Measurements from ENCODE around the gene FAM110A. TPM values are rescaled to one million over a fixed set of nuclear protein-coding genes. Genes with fewer than 3 reads are reported as not detected.
A peak's percentile ranks its signal among the peaks of the same experiment; 100 is the strongest.

FAM110A gene
- total RNA-seq, 3 donors from 2014 or later, result 6.8 to 8.9 (median 7.9) TPM

DNA sequence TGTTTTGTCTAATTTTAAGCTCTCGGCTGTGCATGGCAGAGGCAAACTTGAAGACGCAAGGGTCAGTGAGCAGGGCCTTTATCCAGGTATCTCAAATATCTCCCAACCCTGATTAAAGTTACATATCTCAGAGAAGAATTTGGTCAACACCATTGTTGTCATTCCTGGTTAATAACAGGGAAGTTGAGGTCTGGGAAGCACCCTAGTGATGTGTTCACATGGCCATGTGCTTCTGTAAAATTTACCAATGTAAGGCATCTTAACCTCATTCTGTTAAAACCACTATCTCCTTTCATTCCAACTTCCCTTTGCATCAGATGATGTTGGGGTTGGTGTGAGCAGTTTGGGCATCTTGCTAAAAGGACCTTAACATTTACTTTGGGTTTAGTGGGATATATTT lies 4.0 kb upstream of the FAM110A start:
- H3K4me1 Mint-ChIP-seq (ENCODE audit: low read depth), result peaks cover 10% of the 10 kb centered on the region
- no peak for ATAC-seq
- no peaks in the 10 kb centered on the region for H3K27me3 Mint-ChIP-seq (ENCODE audit: low read depth)
- H3K9me3 Mint-ChIP-seq, result no peaks in the 10 kb centered on the region
- DNase-seq, result no peak
- no peak overlapping the region for H3K4me3 Mint-ChIP-seq
- no peaks in the 10 kb centered on the region for H3K36me3 Mint-ChIP-seq (ENCODE audit: insufficient read depth)

DNA sequence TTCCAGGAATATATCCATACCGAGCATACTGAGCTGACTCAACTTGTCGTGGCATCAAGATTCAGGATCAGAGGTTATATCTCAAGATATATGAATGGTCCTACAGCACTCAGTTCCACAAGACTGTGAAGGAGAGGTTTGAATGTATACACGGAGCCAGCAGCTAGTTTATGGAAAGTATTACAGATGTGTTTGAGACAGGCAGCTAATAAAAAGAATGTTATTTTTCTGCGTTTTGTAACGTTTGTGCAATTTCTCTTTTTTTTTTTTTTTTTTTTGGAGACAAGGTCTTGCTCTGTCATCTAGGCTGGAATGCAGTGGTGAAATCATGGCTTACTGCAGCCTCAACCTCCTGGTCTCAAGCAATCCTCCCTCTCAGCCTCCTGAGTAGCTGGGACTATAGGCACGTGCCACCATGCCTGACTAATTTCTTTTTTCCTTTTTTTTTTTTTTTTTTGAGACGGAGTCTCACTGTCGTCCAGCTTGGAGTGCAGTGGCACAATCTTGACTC lies 3.4 kb upstream of the FAM110A start:
- H3K4me1 Mint-ChIP-seq (ENCODE audit: low read depth), result peaks cover 14% of the 10 kb centered on the region
- no peaks in the 10 kb centered on the region for H3K27me3 Mint-ChIP-seq (ENCODE audit: low read depth)
- H3K36me3 Mint-ChIP-seq (ENCODE audit: insufficient read depth), result no peaks in the 10 kb centered on the region
- DNase-seq, result no peak
- ATAC-seq, result no peak
- H3K9me3 Mint-ChIP-seq, result no peaks in the 10 kb centered on the region
- no peak overlapping the region for H3K4me3 Mint-ChIP-seq

DNA sequence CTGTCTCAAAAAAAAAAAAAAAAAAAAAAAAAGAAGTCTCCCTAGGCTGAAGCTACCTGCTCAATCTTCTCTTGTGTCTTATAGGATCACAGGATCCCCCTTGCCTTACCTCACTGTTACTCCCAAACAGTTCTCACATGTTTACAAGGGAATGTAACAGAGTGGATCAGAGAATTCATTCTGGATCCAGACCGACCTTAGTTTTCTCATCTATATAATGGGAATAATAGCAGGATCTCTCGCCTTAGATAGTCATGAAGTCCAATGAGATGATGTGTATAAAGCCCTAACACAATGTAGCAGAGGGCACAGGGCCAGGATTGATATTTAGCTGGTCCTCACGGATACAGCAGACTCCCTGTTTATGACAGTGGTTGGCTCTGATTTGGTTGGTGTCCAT lies 2.3 kb upstream of the FAM110A start:
- Mint-ChIP-seq H3K9me3 (no peaks in the 10 kb centered on the region), H3K4me1 (ENCODE audit: low read depth) (peaks cover 25% of the 10 kb centered on the region), H3K4me3 (no peak overlapping the region), H3K36me3 (ENCODE audit: insufficient read depth) (no peaks in the 10 kb centered on the region), H3K27me3 (ENCODE audit: low read depth) (no peaks in the 10 kb centered on the region)
- ATAC-seq (no peak), DNase-seq (no peak)

DNA sequence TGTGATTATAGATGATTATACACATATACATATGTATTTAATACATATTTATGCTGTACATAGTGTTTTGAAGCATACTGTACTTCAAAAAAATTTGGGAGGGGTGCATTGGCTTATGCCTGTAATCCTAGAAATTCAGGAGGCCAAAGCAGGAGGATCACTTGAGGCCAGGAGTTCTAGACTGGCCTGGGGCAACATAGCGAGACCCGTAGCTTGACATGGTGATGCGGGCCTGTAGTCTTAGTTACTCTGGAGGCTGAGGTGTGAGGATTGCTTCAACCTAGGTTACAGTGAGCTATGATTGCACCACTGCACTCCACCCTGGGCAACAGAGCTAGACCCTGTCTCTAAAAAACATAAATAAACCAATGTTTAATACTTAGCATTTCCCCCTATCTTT lies 1.6 kb upstream of the FAM110A start:
- Mint-ChIP-seq H3K27me3 (ENCODE audit: low read depth) (no peaks in the 10 kb centered on the region), H3K4me3 (no peak overlapping the region), H3K9me3 (no peaks in the 10 kb centered on the region), H3K36me3 (ENCODE audit: insufficient read depth) (no peaks in the 10 kb centered on the region), H3K4me1 (ENCODE audit: low read depth) (peaks cover 31% of the 10 kb centered on the region)
- ATAC-seq (no peak), DNase-seq (no peak)

DNA sequence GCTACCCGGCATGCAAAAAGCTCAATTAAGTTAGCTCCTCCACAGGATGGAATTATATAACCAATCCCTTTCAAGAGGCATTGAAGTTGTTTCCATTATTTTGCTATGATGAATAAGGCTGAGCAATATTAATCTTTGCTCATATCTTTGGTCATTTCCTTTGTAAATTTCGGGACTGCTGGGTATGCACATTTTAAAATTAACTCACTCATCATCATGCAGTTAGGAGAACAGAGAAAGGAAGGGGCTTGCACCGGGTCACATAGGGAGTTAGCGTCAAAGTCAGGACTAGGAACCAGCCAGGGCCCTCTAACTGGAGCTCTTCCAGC lies 430 bp upstream of the FAM110A start:
- ATAC-seq, result peak; percentile 5 to 15
- Mint-ChIP-seq H3K36me3 (ENCODE audit: insufficient read depth) (no peaks in the 10 kb centered on the region), H3K4me1 (ENCODE audit: low read depth) (peaks cover 40% of the 10 kb centered on the region), H3K4me3 (peak overlapping the region; percentile 87), H3K27me3 (ENCODE audit: low read depth) (no peaks in the 10 kb centered on the region), H3K9me3 (no peaks in the 10 kb centered on the region)
- no peak for DNase-seq

DNA sequence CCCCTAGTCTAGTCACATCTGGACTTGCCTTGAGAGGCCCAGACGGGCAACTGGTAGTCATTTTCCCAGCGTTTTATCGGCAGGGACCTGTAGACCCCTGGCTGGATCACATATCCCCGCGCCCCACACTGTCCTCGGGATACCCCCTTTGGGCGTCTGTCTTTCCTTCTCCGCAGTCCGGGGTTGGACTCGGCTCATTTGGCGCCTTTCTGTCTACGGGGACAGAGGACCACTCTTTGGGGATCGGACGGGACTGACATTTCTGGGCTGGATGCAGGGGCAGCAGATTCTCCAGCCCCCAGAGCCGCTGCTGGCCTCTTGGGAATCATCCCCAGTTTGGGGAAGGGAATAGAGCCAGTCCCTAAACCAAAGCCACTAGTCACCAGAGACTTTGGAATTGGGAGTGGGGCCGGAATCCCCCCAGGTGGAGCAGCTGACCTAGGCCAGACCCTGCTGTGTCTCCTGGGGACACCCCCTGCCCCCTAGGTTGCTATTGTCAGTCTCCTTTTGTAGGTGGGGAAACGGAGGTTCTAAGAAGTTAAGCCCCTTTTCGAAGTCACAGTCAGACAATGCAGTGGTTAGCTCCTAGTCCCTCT lies 734 bp downstream of the FAM110A start:
- Mint-ChIP-seq H3K27me3 (ENCODE audit: low read depth) (no peaks in the 10 kb centered on the region), H3K4me3 (peak overlapping the region; percentile 87), H3K9me3 (no peaks in the 10 kb centered on the region), H3K36me3 (ENCODE audit: insufficient read depth) (peaks cover 3% of the 10 kb centered on the region), H3K4me1 (ENCODE audit: low read depth) (peaks cover 48% of the 10 kb centered on the region)
- ATAC-seq, result peak; percentile 4 to 16
- no peak for DNase-seq

DNA sequence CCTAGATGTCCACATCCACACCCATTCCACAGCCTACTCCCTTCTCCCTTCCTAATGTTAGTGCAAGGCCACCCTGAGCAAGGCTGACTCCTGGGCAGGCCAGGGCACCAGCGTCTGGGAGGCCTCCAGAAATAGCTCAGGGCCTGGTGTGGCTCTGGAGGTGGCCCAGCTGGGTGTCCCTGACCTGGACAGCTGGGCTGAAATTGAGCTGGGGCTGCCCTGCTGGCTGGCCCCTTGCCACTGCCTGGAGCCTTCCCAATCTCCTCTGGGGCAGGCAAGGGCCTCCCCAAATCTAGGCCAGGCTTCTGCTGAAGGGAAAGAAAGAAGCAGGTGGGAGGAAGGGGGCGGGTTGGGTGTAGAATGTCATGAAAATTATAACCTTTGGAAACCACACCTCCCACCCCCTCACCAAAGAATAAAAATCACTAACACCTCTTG lies 2.1 kb downstream of the FAM110A start:
- Mint-ChIP-seq H3K9me3 (no peaks in the 10 kb centered on the region), H3K27me3 (ENCODE audit: low read depth) (no peaks in the 10 kb centered on the region), H3K4me3 (peak overlapping the region; percentile 73), H3K36me3 (ENCODE audit: insufficient read depth) (peaks cover 3% of the 10 kb centered on the region), H3K4me1 (ENCODE audit: low read depth) (peaks cover 51% of the 10 kb centered on the region)
- peak; percentile 44 for DNase-seq
- no peak for ATAC-seq

DNA sequence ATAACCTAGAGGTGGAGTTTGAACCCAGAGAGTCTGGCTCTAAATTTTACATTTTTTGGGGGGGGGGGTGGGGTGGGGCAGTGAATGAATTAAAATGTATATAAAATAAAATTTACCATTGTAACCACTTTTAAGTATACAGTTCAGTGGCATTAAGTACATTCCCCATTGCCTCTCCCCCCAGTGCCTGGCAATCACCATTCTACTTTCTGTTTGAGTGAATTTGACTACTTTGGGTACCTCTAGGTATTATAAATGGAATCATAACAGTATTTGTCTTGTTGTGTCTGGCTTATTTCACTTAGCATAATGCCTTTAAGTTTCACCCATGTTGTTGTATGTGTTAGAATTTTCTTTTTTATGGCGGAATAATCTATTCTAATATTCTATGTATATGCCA lies 2.7 kb downstream of the FAM110A start:
- Mint-ChIP-seq H3K9me3 (no peaks in the 10 kb centered on the region), H3K4me3 (no peak overlapping the region), H3K36me3 (ENCODE audit: insufficient read depth) (peaks cover 3% of the 10 kb centered on the region), H3K4me1 (ENCODE audit: low read depth) (peaks cover 53% of the 10 kb centered on the region), H3K27me3 (ENCODE audit: low read depth) (no peaks in the 10 kb centered on the region)
- no peak for DNase-seq
- ATAC-seq, result no peak

DNA sequence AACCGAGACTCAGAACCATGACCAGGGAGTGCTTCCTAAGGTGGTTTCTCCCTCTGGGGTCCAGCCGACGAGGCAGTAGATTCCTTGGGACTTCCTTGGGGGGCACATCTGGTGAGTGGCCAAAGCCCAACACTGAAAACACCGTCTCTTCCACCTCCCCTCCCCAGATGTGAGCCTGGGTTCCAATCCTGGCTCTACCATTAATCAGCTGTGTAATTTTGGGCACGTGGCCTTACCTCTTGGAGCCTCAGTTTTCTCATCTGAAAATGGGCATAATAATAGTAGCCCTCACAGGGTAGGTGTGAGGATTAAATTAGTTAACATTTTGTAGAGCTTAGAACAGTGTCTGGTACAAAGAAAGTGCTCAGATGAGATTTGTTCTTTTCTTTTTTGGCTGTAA lies 5.5 kb downstream of the FAM110A start:
- Mint-ChIP-seq H3K36me3 (ENCODE audit: insufficient read depth) (peaks cover 3% of the 10 kb centered on the region), H3K9me3 (no peaks in the 10 kb centered on the region), H3K4me3 (no peak overlapping the region), H3K27me3 (ENCODE audit: low read depth) (no peaks in the 10 kb centered on the region), H3K4me1 (ENCODE audit: low read depth) (peaks cover 62% of the 10 kb centered on the region)
- DNase-seq (no peak), ATAC-seq (no peak)

DNA sequence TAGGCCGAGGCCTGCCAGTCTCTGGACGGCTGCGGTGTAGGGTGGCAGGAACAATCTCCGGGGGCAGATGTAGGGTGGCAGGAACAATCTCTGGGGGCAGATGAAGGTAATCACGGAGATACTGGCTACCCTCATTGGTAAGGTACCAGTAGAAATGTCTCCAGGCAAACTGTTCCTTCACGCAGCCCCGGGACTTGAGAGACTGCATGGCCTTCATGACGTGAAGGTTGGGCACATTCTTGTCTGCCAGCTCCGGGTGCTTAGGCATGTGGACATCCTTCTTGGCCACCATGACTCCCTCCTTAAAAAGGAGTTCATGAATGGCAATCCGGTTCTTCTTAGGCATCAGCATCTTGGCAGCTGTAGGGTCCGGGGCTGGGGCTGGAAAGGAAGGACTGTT lies 6.1 kb downstream of the FAM110A start:
- H3K4me1 Mint-ChIP-seq (ENCODE audit: low read depth), result peaks cover 62% of the 10 kb centered on the region
- no peaks in the 10 kb centered on the region for H3K27me3 Mint-ChIP-seq (ENCODE audit: low read depth)
- H3K9me3 Mint-ChIP-seq, result no peaks in the 10 kb centered on the region
- ATAC-seq (no peak), DNase-seq (no peak)
- peaks cover 3% of the 10 kb centered on the region for H3K36me3 Mint-ChIP-seq (ENCODE audit: insufficient read depth)
- no peak overlapping the region for H3K4me3 Mint-ChIP-seq

DNA sequence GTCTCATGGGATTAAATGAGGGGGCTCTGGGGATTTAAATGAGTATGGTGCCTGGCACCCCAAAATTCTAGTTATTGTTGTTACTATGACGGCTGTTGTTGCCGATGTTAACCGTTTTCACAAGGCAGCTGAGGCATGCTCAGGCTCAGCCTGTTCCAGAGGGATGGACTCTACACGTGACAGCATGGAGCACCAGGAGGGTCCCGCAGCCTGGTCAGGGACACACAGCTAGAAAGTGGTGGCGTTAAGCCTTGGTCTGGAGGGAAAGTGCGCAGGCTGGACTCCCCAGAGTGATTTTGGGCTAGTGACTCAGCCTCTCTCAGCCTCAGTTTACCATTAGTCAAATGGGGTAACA lies 7.0 kb downstream of the FAM110A start:
- Mint-ChIP-seq H3K4me1 (ENCODE audit: low read depth) (peaks cover 55% of the 10 kb centered on the region), H3K4me3 (peak overlapping the region; percentile 54), H3K27me3 (ENCODE audit: low read depth) (no peaks in the 10 kb centered on the region), H3K36me3 (ENCODE audit: insufficient read depth) (peaks cover 3% of the 10 kb centered on the region), H3K9me3 (no peaks in the 10 kb centered on the region)
- no peak for DNase-seq
- no peak for ATAC-seq

DNA sequence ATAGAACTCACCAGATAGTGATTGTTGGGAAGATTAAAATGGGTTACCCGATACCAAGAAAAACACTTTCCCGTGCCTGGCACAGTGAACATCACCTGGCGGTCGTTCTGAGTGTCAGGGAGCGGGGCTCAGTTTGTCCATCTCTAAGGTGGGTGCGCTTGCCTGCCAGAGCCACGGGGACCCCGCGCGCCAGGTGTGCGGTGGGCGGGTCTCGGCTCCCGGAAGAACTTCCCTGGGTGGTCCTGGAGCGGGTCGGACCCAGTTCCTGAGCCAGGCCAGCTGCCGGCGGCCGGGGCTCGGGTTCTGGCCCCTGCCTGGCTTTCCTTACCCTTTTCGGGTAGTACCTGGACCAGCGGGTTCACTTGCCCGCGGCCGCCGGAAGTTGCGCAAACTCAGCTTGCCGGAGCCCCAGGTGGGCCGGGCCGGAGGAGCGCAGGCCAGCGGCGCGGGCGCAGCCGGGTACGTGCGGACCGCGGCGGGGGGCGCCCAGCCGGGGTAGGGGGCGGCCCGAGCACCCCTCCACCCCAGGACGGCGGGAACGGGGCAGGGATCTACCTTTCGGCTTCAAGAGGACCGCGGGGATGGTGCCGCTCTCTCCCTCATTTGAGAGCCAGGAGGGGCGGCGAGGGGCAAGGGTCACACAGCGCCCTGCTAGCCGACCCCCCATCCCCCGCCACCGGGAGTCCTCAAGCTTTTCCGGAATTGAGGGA lies 7.5 kb downstream of the FAM110A start:
- H3K4me3 Mint-ChIP-seq, result peak overlapping the region; percentile 60
- ATAC-seq, result no peak
- H3K4me1 Mint-ChIP-seq (ENCODE audit: low read depth), result peaks cover 55% of the 10 kb centered on the region
- DNase-seq, result no peak
- H3K27me3 Mint-ChIP-seq (ENCODE audit: low read depth), result no peaks in the 10 kb centered on the region
- no peaks in the 10 kb centered on the region for H3K9me3 Mint-ChIP-seq
- H3K36me3 Mint-ChIP-seq (ENCODE audit: insufficient read depth), result peaks cover 3% of the 10 kb centered on the region

DNA sequence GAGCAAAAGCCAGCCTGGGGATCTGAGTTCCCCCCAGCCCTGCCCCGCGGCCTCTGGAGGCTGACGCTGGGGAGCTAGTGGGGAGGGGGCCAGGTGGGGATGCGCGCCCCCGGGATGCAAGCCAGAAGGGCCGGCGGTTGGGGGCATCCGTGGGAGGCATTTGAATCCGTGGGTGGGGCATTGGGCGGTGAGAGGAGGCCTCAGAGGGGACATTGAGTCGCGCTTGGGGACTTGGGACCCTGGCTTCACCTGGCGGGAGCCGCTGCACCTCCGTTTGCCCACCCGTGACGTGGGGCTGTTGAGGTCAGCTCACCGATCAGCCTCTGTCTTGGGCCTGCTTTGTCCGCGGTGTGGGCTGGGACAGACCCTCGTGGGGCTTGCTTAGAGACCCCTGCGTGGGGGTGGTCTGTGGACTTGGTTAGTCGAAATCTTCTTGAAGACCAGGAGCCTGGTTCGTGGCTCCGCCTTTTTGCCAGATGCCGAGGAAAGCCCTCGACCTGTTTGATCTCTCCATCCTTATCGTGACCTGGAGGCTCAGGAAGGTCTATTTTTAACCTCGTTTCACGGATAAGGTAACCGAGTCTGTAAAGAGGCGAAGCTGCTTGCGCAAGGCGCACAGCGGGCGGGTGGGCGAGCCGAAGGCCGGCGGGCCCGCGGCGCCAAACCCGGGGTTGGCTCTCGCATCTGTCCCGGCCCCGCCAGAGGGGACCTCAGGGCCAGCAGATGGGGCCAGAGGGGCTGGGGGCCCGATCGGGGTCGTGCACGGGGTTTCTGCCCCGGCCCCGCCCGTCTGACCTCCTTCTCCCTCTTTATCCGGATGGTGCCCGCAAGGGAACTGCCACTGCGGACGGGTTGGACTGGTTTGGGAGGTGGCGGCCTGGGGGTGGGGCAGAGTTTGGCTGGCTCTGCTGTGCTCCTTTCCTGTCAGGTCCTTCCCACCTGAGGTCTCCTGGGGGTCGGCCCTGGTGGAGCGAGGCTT lies 8.3 kb downstream of the FAM110A start:
- ATAC-seq (no peak), DNase-seq (no peak)
- H3K36me3 Mint-ChIP-seq (ENCODE audit: insufficient read depth), result peaks cover 3% of the 10 kb centered on the region
- no peaks in the 10 kb centered on the region for H3K9me3 Mint-ChIP-seq
- peaks cover 57% of the 10 kb centered on the region for H3K4me1 Mint-ChIP-seq (ENCODE audit: low read depth)
- peak overlapping the region; percentile 60 for H3K4me3 Mint-ChIP-seq
- H3K27me3 Mint-ChIP-seq (ENCODE audit: low read depth), result no peaks in the 10 kb centered on the region

DNA sequence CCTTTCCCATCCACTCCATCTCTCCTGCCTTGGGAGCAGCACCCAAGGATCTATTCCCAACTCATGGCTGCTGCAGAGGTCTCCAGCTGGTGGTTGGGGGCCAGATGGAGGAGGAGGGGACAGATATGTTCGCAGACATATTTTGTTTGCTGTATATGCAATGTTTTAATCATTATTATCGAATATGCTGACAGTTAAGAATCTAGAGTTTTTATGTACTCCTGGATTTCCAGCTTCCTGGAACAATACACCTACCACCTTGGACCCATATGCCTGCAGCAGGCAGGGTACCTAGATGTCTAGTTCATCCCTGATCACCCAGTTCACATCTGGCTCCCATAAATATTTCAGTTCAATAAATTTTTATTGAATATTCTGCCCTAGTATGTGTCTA lies 9.0 kb downstream of the FAM110A start:
- Mint-ChIP-seq H3K4me1 (ENCODE audit: low read depth) (peaks cover 57% of the 10 kb centered on the region), H3K4me3 (no peak overlapping the region), H3K27me3 (ENCODE audit: low read depth) (no peaks in the 10 kb centered on the region), H3K9me3 (no peaks in the 10 kb centered on the region), H3K36me3 (ENCODE audit: insufficient read depth) (peaks cover 3% of the 10 kb centered on the region)
- no peak for DNase-seq
- no peak for ATAC-seq
